ENCODE measurements around the gene FAM167B. TPM values are rescaled to one million over a fixed set of nuclear protein-coding genes. Genes with fewer than 3 reads are reported as not detected.

FAM167B gene
- total RNA-seq, 2 donors from 2014 or later, result 4.9 TPM; not detected in 1

DNA sequence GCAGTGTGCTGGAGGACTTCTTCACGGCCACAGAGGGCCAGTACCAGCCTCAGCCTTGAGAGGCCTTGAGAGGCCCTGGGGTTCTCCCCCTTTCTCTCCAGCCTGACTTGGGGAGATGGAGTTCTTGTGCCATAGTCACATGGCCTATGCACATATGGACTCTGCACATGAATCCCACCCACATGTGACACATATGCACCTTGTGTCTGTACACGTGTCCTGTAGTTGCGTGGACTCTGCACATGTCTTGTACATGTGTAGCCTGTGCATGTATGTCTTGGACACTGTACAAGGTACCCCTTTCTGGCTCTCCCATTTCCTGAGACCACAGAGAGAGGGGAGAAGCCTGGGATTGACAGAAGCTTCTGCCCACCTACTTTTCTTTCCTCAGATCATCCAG is 38.6 kb downstream of the FAM167B start:
- no peaks in the 10 kb centered on the region for H3K27me3 ChIP-seq
- no peak overlapping the region for H3K27ac ChIP-seq
- 75 to 89% methylated on average over 2 to 3 of the region's 3 CpGs for WGBS, 2 donors
- ATAC-seq (no peak), DNase-seq (no peak)
- TF ChIP-seq POLR2A (IDR thresholded peaks at IDR 0.05) (no peak), CTCF (IDR thresholded peaks at IDR 0.05) (no peak)
- peaks cover 8% of the 10 kb centered on the region for H3K4me1 ChIP-seq
- intact Hi-C loops (cut with DNase I), result no loop called here
- H3K4me3 ChIP-seq, result no peak overlapping the region
- no peaks in the 10 kb centered on the region for H3K9me3 ChIP-seq
- no peaks in the 10 kb centered on the region for H3K36me3 ChIP-seq (replicated peaks in 1 of 2; ENCODE audit: insufficient read depth in 1 of 2, low read depth in 2 of 2)

GRCh38 chr1:32286763-32287162 is 39.7 kb downstream of the FAM167B start:
- Histone ChIP-seq H3K9me3 (no peaks in the 10 kb centered on the region), H3K4me1 (peaks cover 18% of the 10 kb centered on the region), H3K4me3 (no peak overlapping the region), H3K27ac (no peak overlapping the region), H3K27me3 (no peaks in the 10 kb centered on the region), H3K36me3 (replicated peaks in 1 of 2; ENCODE audit: insufficient read depth in 1 of 2, low read depth in 2 of 2) (no peaks in the 10 kb centered on the region)
- no peak for ATAC-seq
- no peak for DNase-seq
- 93 to 97% methylated on average over 4 of the region's 4 CpGs for WGBS, 2 donors
- intact Hi-C loops (cut with DNase I), result no loop called here
- TF ChIP-seq CTCF (IDR thresholded peaks at IDR 0.05) (no peak), POLR2A (IDR thresholded peaks at IDR 0.05) (no peak)

DNA sequence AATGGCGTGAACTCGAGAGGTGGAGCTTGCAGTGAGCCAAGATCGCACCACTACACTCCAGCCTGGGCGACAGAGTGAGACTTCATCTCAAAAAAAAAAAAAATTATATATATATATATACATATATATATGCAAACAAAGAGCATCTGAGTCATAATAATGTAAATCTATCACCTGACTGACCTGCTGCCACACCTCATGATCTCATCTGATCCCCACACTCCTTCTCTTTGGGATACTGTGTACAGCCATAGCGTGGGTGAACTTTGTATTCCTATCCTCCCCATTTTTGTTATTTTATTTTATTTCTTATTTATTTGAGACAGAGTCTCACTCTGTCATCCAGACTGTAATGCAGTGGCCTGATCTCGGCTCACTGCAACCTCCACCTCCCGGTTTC is 42.2 kb downstream of the FAM167B start:
- no peak for DNase-seq

DNA sequence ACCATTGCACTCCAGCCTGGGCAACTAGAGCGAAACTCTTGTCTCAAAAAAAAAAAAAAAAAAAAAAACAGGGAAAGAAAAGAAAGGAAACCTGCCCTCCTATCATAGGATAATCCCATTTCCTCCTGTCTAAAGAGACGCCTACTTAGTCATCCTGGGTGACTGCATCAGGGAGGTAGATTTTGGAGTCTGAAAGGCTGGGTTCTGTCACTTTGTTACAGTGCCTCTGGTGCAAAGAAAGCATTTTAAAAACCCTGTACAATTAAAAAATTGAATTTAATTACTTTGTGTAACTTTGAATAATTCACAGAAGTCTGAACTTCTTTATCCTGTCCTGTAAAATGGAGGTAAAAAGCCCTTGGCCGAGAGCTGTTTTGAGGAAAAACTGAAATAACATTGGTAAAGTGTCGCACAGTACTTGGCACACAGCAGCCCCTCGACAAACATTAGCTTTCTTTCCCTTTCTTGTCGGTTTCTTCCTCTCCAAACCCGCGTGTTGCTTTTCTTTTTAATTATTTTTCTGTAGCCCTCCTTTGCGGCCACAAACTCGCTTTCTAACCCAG is 44.2 kb downstream of the FAM167B start:
- WGBS, 2 donors, result 38 to 39% methylated on average over 10 of the region's 10 CpGs
- H3K4me3 ChIP-seq, result peak overlapping the region in 1 of 2 donors; percentile 67
- peaks cover 29% of the 10 kb centered on the region for H3K4me1 ChIP-seq
- no peaks in the 10 kb centered on the region for H3K9me3 ChIP-seq
- no peak for DNase-seq
- peak overlapping the region; percentile 68 to 91 (median 86) for H3K27ac ChIP-seq
- no peak for TF ChIP-seq POLR2A (IDR thresholded peaks at IDR 0.05)
- no peak for TF ChIP-seq CTCF (IDR thresholded peaks at IDR 0.05)
- intact Hi-C loops (cut with DNase I), result loop anchor here (10.0 kb wide), 1 partner anchor 56 kb away; no protein-coding TSS in a partner anchor
- H3K36me3 ChIP-seq (replicated peaks in 1 of 2; ENCODE audit: insufficient read depth in 1 of 2, low read depth in 2 of 2), result no peaks in the 10 kb centered on the region
- ATAC-seq, result no peak
- H3K27me3 ChIP-seq, result no peaks in the 10 kb centered on the region

More for the DNA sequence above, 42.2 kb downstream of the FAM167B start:
- intact Hi-C loops (cut with DNase I), result no loop called here
- H3K4me1 ChIP-seq, result peaks cover 29% of the 10 kb centered on the region
- no peak overlapping the region for H3K27ac ChIP-seq
- TF ChIP-seq CTCF (IDR thresholded peaks at IDR 0.05) (no peak), POLR2A (IDR thresholded peaks at IDR 0.05) (no peak)
- no peaks in the 10 kb centered on the region for H3K27me3 ChIP-seq
- ATAC-seq, result no peak
- H3K4me3 ChIP-seq, result no peak overlapping the region
- WGBS, 2 donors, result 95 to 96% methylated on average over 7 of the region's 7 CpGs
- no peaks in the 10 kb centered on the region for H3K9me3 ChIP-seq
- no peaks in the 10 kb centered on the region for H3K36me3 ChIP-seq (replicated peaks in 1 of 2; ENCODE audit: insufficient read depth in 1 of 2, low read depth in 2 of 2)

Measured in body of pancreas (tissue), 4 donors.